NK-92 treated with Interleukin-12 subunit alpha and Interleukin-12 subunit beta, amount 100 ng/mL, for 24 hours (cell line): Measurements from ENCODE around the gene UNC50.
"Not testable (repeated sequence)": the region's sequence is repeated elsewhere in the genome, so short reads cannot be mapped to it uniquely, and the experiment has no call there.

Experiments
- DNase-seq: peaks from one replicate; lab custom pipeline; 2025; lab: John Stamatoyannopoulos, UW

UNC50 gene

DNA sequence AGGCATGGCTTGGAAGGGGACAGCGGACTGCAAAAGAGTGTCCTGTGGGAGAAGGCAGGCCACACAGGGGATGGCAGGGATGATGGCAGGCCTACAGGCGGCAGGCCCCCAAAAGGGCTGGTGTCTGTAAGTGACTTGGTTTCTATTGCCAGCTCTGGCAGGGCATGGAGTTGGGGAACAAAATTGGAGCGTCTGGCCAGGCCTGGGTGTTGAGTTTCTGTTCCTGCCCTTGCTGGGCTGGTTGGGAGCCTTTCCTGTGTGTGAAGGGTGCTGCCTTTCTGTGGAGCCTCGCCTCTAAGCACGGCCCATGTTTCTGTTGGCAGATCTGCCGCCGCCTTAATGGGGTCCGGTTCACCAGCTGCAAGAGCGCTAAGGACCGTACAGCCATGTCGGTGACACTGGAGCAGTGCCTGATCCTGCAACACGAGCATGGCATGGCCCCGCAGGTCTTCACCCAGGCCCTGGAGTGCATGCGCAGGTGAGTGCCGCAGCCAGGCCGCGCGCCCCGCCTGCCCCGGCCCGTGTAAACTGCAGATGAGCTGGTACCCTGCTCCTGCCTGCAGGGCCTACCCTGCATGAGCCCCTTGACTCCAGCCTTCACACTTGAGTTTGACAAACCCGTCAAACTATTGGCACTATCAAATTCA, 31.6 kb upstream of the UNC50 start:
- DNase-seq: no peak

- no peak for DNase-seq
Measured at GRCh38 chr2:98577313-98577712, 31.1 kb upstream of the UNC50 start.

GRCh38 chr2:98578231-98578630, 30.2 kb upstream of the UNC50 start:
- no peak for DNase-seq

- no peak for DNase-seq
Measured at GRCh38 chr2:98579926-98580325, 28.5 kb upstream of the UNC50 start.

DNA sequence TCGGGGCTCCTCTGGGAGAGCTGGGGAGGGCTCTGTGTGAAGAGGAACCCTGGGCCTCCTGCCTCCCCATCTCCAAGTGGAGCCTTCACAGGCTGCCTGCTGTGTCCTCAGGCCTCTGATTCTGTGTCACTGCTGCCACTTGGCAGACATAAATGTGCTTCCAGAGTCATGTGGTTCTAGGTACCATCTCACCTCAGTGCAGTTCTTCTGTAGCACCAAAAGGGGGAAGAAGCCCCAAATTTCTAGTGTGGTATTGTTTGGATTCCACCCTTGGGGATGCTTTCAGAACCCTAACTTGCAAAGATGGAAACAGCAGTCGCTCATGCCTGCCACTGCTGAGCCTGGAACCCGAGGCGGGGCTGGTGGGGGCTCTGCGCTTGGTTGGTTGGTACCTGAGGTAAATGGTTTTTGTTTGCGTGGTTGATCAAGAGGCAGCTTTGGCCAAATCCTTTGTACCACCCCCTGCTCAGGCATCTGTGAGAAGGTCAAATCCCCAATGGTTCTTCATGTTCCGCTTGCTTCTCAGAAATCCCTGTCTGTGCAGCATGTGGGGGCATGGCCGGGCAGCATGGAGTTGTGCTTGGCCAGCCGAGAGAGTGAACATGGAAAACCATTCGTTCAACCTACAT, 27.6 kb upstream of the UNC50 start:
- DNase-seq: no peak

DNA sequence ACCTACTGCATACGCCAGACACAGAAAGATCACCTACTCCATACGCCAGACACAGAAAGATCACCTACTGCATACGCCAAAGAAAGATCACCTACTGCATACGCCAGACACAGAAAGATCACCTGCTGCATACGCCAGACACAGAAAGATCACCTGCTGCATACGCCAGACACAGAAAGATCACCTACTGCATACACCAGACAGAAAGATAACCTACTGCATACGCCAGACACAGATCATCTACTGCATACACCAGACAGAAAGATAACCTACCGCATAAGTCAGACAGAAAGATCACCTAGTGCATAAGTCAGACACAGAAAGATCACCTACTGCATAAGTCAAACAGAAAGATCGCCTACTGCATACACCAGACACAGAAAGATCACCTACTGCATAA, 25.9 kb upstream of the UNC50 start:
- DNase-seq: no peak

DNA sequence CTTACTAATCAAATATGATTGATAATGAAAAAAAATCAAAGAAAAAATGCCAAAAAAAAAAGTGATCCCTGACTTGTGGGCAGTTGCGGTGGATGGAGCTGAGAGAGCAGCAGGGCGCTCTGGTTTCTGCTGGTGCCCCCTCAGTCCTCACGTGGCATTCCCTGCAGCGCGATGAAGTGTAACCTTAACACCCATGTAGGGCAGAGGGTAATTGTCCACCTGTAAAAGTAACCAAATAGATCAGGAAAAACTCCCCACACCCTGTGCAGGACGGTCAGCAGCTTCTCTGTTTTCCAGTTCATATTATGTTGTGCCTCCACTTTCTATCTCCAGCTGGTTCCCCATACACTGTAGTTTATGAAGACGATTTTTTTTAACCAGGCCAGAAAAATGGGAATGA, 25.1 kb upstream of the UNC50 start:
- DNase-seq: no peak

DNA sequence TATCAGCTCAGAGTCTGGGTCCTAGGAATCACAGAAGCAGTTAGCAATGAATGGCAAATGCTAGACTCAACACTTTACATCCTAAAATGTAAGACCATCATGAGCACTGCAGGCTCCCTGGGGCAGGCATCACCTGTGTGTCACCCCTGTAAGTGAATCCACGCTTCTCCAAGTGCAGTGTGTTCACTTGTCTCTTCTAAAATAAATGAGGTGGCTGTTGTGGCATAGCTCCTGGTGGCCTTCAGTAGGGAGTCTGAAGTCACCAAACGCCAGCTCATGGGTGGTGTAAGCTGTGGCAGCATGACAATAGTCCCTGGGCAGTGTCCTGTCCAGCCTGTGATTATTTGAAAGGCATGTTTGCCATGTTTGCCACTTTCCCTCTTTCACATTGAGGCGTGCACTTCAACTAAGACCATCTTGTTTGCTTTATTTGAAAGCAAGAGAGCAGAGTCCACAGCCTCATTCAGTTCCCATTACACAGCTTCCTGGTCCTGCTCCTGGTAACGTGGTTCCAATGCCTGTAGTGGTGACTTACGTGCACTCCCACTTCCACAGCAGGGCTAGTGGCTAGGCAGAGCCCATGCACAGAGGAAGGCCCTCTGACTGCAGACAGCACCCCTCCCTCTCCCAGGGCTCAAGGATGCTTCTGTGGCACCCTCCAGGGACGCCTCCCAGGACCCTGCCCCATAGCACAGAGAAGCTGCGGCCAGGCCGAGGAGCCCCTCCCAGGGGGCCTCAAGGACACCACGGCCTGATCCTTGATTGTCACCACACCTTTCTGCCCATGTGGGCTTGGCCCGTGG, 24.4 kb upstream of the UNC50 start:
- DNase-seq: no peak

GRCh38 chr2:98585386-98585785, 23.0 kb upstream of the UNC50 start:
- no peak for DNase-seq

DNA sequence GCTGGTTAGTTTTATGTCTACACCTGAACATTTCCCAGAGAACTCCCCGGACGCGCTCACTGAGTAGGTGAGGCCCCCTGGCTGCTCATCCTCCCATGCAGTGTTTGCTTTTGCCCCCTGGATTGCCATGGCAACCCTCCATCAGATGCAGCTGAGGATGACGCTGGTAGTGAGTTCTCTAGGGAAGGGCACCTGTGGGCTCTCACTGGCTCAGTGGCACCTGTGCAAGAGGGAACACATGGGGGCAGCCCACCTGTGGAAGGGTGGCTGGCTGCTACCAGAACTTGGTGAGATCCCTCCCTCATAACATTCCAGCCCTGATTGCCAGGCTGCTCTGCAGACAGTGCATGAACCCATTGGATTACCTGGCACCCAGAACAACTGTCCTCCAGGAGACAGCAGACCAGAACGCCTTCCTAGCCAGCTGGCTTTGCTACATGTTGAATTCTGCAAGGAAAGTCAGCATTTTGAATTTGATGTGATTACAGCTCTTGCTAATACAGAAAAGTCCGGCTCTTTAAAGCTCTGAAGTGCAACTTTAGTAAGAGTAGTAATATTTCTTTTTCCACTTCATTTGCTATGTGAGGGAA, 21.7 kb upstream of the UNC50 start:
- DNase-seq: no peak

- no peak for DNase-seq
Measured at GRCh38 chr2:98588880-98589431, 19.4 kb upstream of the UNC50 start.

DNA sequence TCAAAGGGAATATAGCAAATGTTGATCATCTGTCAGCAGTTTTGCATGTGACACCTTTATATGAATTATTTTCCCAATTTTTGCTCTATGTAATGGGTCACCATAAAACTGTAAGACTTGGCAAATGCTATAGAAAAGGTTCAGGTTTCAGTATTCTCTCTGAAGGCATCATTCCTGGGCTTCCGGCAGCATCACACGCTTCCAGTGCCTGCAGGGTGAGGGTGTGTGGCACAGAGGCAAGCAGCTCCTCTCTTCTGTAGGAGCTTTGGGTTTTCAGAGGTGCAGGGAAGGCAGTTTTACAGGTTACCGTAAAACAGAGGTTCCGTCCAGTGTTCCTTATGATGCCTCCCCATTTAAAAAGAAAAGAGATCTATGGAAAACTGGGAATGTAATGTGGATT, 18.9 kb upstream of the UNC50 start:
- DNase-seq: no peak

DNA sequence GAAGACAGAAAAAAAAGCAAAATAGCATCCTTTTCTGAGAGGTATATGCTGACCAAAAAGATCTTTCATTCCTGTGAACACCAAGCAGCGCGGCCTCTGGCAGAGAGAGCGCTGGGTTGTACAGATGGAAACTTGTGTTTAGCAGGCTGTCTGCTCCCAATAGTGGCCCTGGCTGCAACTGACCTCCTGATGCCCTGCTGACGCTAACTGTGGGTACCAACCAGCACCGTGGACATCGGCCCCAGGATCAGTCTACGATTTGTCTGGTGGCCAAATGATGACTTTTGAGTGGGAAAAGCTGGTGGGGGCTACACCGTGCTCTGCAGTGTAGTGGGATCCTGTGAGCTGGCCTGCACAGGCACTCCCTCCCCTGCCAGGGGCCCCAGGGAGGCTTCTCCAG, 15.8 kb upstream of the UNC50 start:
- no peak for DNase-seq

DNA sequence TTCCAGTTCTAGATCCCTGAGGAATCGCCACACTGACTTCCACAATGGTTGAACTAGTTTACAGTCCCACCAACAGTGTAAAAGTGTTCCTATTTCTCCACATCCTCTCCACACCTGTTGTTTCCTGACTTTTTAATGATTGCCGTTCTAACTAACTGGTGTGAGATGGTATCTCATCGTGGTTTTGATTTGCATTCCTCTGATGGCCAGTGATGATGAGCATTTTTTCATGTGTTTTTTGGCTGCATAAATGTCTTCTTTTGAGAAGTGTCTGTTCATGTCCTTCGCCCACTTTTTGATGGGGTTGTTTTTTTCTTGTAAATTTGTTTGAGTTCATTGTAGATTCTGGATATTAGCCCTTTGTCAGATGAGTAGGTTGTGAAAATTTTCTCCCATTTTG, 13.7 kb upstream of the UNC50 start:
- DNase-seq: not testable (repeated sequence)

DNA sequence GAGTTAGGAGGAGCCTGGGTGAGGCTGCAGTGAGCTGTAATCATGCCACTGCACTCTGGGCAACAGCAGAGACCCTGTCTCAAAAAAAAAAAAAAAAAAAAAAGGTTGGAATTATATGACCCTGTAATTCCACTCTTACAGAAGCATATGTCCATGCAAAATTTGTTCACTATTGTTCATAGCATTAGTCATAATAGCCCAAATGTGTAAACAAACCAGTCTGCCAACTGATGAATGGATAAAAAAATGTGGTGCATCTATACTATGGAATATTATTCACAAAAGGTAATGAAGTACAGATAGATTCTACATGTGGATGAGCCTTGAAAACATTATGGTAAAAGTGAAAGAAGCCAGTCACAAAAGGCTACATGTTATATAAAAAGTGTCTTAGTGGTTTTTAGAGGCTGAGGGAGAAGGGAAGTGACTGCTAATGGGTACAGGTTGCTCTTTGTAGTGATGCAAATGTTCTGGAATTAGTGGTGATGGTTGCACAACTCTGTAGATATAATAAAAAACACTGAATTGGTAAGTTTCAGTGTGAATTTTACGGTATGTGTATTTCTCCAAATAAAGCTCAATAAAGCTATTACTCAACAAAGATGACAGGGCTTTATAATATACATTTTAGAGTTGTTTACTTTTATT, 9.5 kb upstream of the UNC50 start:
- DNase-seq: no peak

GRCh38 chr2:98601532-98602132, 6.8 kb upstream of the UNC50 start:
- no peak for DNase-seq

GRCh38 chr2:98604547-98604946, 3.8 kb upstream of the UNC50 start:
- DNase-seq: no peak

- DNase-seq: no peak
Measured at GRCh38 chr2:98605076-98605475, 3.3 kb upstream of the UNC50 start.

- no peak for DNase-seq
Measured at GRCh38 chr2:98606431-98606830, 2.0 kb upstream of the UNC50 start.

DNA sequence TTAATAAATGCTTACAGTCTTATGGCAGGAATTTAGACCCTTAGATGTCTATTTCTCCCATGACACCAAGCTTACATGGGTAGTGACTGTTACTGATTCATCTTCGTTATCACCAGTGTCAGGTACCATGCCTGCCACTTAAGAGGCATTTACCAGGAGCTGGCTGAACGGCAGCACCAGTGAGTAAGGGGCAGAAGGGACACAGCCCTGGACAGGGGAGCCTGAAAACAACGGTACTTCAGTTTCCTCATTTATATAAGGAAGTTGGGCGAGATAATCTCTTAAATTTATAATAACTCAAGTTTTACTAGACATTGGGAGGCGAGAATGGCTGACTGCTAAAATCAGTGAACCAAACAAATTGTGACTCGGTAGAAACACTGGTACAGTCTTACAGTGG, 1.3 kb upstream of the UNC50 start:
- no peak for DNase-seq

DNA sequence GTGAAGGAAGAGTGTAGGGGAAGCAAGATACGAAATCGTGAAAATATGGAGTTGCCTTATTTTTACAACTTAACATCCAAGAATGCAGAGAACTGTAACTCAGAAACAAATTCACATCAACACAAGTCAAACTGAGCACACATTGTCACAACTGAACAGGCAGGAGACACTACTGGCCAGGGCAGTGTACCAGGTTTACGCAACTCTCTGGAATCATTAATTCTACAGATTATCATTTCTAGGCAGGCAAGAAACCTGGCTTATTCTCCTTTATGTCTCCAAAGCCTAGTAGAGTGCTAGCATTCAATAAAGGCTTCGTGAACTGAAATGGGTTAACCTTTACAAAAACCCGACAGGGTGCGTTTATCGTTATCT, 661 bp upstream of the UNC50 start:
- DNase-seq: no peak
